ENCODE data around the gene PF4V1.

GRCh38 chr4:73894001-73894400, 40.9 kb downstream of the PF4V1 start:
- TF ChIP-seq CTCF (IDR thresholded peaks at IDR 0.05) (no peak), EP300 (IDR thresholded peaks at IDR 0.05) (no peak)
